GM12874 (cell line): Measurements from ENCODE around the gene ZFP1.

Experiments used
- CTCF ChIP-seq: IDR thresholded peaks from 2 replicates; pipeline ENCODE4 v1.5.1; 2011; ENCODE audit warnings: low read depth, mild to moderate bottlenecking, control low read depth, low read length, moderate library complexity; ENCODE audit not compliant: insufficient read depth

The ZFP1 gene

GRCh38 chr16:75195811-75196790 lies 47.8 kb downstream of the ZFP1 start:
- no peak for TF ChIP-seq CTCF

- no peak for TF ChIP-seq CTCF
Observed at GRCh38 chr16:75196836-75197235, 48.5 kb downstream of the ZFP1 start.

GRCh38 chr16:75197522-75198134 lies 49.3 kb downstream of the ZFP1 start:
- TF ChIP-seq CTCF: no peak

GRCh38 chr16:75198135-75198600 lies 49.8 kb downstream of the ZFP1 start:
- TF ChIP-seq CTCF: no peak

GRCh38 chr16:75202069-75202590 lies 53.8 kb downstream of the ZFP1 start:
- no peak for TF ChIP-seq CTCF

- no peak for TF ChIP-seq CTCF
Observed at GRCh38 chr16:75203096-75203495, 54.8 kb downstream of the ZFP1 start.

GRCh38 chr16:75203667-75204409 lies 55.5 kb downstream of the ZFP1 start:
- no peak for TF ChIP-seq CTCF
